Measurements from ENCODE around the gene VASH2.
"Not testable (repeated sequence)": the region's sequence is repeated elsewhere in the genome, so short reads cannot be mapped to it uniquely, and the experiment has no call there.

The VASH2 gene

GRCh38 chr1:212950243-212951125 is at the start of gene VASH2:
TSS of gene VASH2 (plus strand) at chr1:212950541. CDS start at chr1:212951543, 1,002 bp downstream.
- DNase-seq, result peak; percentile 59

GRCh38 chr1:212901290-212901689 is 49.1 kb upstream of the VASH2 start:
- DNase-seq, result no peak

GRCh38 chr1:212902054-212902453 is 48.3 kb upstream of the VASH2 start:
- DNase-seq, result no peak

- no peak for DNase-seq
Observed at GRCh38 chr1:212903664-212904063, 46.7 kb upstream of the VASH2 start.

GRCh38 chr1:212908071-212908470 is 42.3 kb upstream of the VASH2 start:
- DNase-seq, result not testable (repeated sequence)

- DNase-seq, result no peak
Observed at GRCh38 chr1:212908971-212909370, 41.4 kb upstream of the VASH2 start.

- DNase-seq, result no peak
Observed at GRCh38 chr1:212909652-212910063, 40.7 kb upstream of the VASH2 start.

GRCh38 chr1:212910213-212910612 is 40.1 kb upstream of the VASH2 start:
- DNase-seq, result not testable (repeated sequence)

GRCh38 chr1:212913638-212914037 is 36.7 kb upstream of the VASH2 start:
- not testable (repeated sequence) for DNase-seq

- not testable (repeated sequence) for DNase-seq
Observed at GRCh38 chr1:212914110-212914509, 36.2 kb upstream of the VASH2 start.

GRCh38 chr1:212914789-212915188 is 35.6 kb upstream of the VASH2 start:
- no peak for DNase-seq

- no peak for DNase-seq
Observed at GRCh38 chr1:212915245-212916091, 34.9 kb upstream of the VASH2 start.

GRCh38 chr1:212916481-212917133 is 33.7 kb upstream of the VASH2 start:
- no peak for DNase-seq

GRCh38 chr1:212917134-212917485 is 33.2 kb upstream of the VASH2 start:
- DNase-seq, result no peak

GRCh38 chr1:212917858-212918257 is 32.5 kb upstream of the VASH2 start:
- no peak for DNase-seq

- DNase-seq, result no peak
Observed at GRCh38 chr1:212918824-212919223, 31.5 kb upstream of the VASH2 start.

GRCh38 chr1:212920246-212920645 is 30.1 kb upstream of the VASH2 start:
- DNase-seq, result no peak

GRCh38 chr1:212920896-212921295 is 29.4 kb upstream of the VASH2 start:
- no peak for DNase-seq

- no peak for DNase-seq
Observed at GRCh38 chr1:212922016-212922415, 28.3 kb upstream of the VASH2 start.

GRCh38 chr1:212926372-212926771 is 24.0 kb upstream of the VASH2 start:
- no peak for DNase-seq

GRCh38 chr1:212928323-212929291 is 21.7 kb upstream of the VASH2 start:
- DNase-seq, result no peak
